ENCODE measurements around the gene NOC3L.

GRCh38 chr10:94364482-94364881 lies 1.7 kb upstream of the NOC3L start:
- TF ChIP-seq TAF1 (IDR thresholded peaks at IDR 0.05; ENCODE audit: control insufficient read depth, extremely low read depth, insufficient read depth, low read length, severe bottlenecking) (no peak), ZFPM2 (CRISPR knock-in tag; IDR thresholded peaks at IDR 0.05) (no peak), CEBPB (tag; IDR thresholded peaks at IDR 0.05) (no peak), ZNF121 (CRISPR knock-in tag; conservative IDR thresholded peaks at IDR 0.05) (no peak), CBX2 (IDR thresholded peaks at IDR 0.05; ENCODE audit: insufficient read depth, low read length, poor library complexity, severe bottlenecking) (no peak), RBM34 (IDR thresholded peaks at IDR 0.05; ENCODE audit: borderline replicate concordance, insufficient read depth, low read length) (no peak), ZFP36 (IDR thresholded peaks at IDR 0.05; ENCODE audit: low read depth, low read length, partially characterized antibody) (no peak), PPARD (CRISPR knock-in tag; IDR thresholded peaks at IDR 0.05) (no peak)
